ENCODE measurements around the gene PIH1D1. TPM values are rescaled to one million over a fixed set of nuclear protein-coding genes. Genes with fewer than 3 reads are reported as not detected.

PIH1D1 gene
- total and polyA plus RNA-seq, 2 of the 13 experiments (the other 11 are each of a cell fraction or from before 2014, with no cell fraction given): 110 to 137 TPM

DNA sequence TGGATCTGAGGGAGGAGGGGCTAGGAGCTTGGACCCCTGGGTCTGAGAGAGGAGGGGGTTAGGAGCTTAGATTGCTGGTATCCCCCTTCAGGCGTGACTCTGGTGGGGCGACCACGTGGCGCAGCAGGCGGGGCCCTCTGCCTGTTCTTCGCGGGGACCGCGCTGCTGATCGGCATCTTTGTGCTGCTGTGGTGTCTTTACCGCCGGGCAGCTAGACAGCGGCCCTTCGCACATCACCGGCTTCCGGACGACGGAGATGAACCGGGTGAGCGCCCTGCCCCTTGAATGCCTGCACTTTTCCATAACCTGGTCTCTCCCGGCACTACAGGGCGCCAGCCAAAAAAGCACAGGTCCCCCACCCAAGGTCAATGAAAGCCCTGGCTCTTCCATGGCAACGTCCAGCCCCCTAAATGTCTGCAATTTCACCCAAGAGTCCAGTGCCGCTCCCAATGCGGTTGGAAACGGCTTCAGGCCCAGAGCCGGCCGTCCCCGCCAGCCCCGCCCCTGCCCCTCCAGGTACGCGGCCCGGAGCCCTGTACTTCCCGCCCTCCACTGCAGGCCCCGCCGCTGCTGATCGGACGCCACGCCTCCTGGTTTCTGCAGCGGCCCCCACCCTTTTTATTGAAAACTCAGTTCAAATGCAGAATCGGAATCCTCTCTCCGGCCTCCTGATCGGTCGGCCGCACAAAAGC, 23.6 kb downstream of the PIH1D1 start (continued):
- TF ChIP-seq ZNF280B (CRISPR knock-in tag; IDR thresholded peaks at IDR 0.05; ENCODE audit: borderline replicate concordance) (0 out of 2 replicates have a peak, but pooled peaks have one; percentile 46), ZFP36L1 (CRISPR knock-in tag; IDR thresholded peaks at IDR 0.05) (no peak), ARID4A (CRISPR knock-in tag; IDR thresholded peaks at IDR 0.05; ENCODE audit: borderline replicate concordance) (peak; percentile 18; the same call in 1 of the 2 replicates), ZNF24 (IDR thresholded peaks at IDR 0.05) (no peak), JARID2 (CRISPR knock-in tag; IDR thresholded peaks at IDR 0.05; ENCODE audit: insufficient replicate concordance) (no peak), PRMT3 (CRISPR knock-in tag; IDR thresholded peaks at IDR 0.05; ENCODE audit: borderline replicate concordance, low read depth) (no peak), POLR2G (IDR thresholded peaks at IDR 0.05; ENCODE audit: low read depth, low read length) (no peak), ZNF780A (CRISPR knock-in tag; IDR thresholded peaks at IDR 0.05) (no peak), MTERF4 (CRISPR knock-in tag; IDR thresholded peaks at IDR 0.05) (no peak)
- TF ChIP-seq, protein P1, sequence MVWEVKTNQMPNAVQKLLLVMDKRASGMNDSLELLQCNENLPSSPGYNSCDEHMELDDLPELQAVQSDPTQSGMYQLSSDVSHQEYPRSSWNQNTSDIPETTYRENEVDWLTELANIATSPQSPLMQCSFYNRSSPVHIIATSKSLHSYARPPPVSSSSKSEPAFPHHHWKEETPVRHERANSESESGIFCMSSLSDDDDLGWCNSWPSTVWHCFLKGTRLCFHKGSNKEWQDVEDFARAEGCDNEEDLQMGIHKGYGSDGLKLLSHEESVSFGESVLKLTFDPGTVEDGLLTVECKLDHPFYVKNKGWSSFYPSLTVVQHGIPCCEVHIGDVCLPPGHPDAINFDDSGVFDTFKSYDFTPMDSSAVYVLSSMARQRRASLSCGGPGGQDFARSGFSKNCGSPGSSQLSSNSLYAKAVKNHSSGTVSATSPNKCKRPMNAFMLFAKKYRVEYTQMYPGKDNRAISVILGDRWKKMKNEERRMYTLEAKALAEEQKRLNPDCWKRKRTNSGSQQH (CRISPR knock-in tag; IDR thresholded peaks at IDR 0.05; ENCODE audit: low read depth): no peak
- TF ChIP-seq, protein P2, sequence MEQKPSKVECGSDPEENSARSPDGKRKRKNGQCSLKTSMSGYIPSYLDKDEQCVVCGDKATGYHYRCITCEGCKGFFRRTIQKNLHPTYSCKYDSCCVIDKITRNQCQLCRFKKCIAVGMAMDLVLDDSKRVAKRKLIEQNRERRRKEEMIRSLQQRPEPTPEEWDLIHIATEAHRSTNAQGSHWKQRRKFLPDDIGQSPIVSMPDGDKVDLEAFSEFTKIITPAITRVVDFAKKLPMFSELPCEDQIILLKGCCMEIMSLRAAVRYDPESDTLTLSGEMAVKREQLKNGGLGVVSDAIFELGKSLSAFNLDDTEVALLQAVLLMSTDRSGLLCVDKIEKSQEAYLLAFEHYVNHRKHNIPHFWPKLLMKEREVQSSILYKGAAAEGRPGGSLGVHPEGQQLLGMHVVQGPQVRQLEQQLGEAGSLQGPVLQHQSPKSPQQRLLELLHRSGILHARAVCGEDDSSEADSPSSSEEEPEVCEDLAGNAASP (CRISPR knock-in tag; IDR thresholded peaks at IDR 0.05; ENCODE audit: borderline replicate concordance): no peak
- TF ChIP-seq, protein P3, sequence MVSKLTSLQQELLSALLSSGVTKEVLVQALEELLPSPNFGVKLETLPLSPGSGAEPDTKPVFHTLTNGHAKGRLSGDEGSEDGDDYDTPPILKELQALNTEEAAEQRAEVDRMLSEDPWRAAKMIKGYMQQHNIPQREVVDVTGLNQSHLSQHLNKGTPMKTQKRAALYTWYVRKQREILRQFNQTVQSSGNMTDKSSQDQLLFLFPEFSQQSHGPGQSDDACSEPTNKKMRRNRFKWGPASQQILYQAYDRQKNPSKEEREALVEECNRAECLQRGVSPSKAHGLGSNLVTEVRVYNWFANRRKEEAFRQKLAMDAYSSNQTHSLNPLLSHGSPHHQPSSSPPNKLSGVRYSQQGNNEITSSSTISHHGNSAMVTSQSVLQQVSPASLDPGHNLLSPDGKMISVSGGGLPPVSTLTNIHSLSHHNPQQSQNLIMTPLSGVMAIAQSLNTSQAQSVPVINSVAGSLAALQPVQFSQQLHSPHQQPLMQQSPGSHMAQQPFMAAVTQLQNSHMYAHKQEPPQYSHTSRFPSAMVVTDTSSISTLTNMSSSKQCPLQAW (CRISPR knock-in tag; IDR thresholded peaks at IDR 0.05): no peak
